Tibial nerve (tissue), 4 donors: ENCODE results near the gene ARFGAP1.

ENCODE experiments used
- EP300 ChIP-seq, 2 donors: sonication (generic); formaldehyde crosslinking; IDR thresholded peaks; one replicate each; pipeline ENCODE4 v1.6.1; 2017; ENCODE audit warnings: antibody characterized with exemption in 2 of 2, mild to moderate bottlenecking in 1 of 2
- POLR2A ChIP-seq, 2 donors: fragments of 450-650 bp; IDR thresholded peaks; one replicate each; pipeline ENCODE4 v1.6.1; 2017; ENCODE audit warnings: antibody characterized with exemption in 2 of 2, mild to moderate bottlenecking in 2 of 2, moderate library complexity in 2 of 2
- TF ChIP-seq, protein P1 (sequence below), 5 experiments: fragments of 200-600 bp in 3 of 5; fragments of 450-650 bp in 2 of 5; sonication (generic) in 3 of 5; IDR thresholded peaks; one replicate each; pipeline ENCODE4 v1.5.1; 2016 to 2019; ENCODE audit warnings: antibody characterized with exemption in 5 of 5, mild to moderate bottlenecking in 3 of 5, moderate library complexity in 2 of 5

GRCh38 chr20:63316502-63316921 is 43.9 kb downstream of the ARFGAP1 start:
- TF ChIP-seq POLR2A (IDR thresholded peaks at IDR 0.05): no peak
- TF ChIP-seq, protein P1, sequence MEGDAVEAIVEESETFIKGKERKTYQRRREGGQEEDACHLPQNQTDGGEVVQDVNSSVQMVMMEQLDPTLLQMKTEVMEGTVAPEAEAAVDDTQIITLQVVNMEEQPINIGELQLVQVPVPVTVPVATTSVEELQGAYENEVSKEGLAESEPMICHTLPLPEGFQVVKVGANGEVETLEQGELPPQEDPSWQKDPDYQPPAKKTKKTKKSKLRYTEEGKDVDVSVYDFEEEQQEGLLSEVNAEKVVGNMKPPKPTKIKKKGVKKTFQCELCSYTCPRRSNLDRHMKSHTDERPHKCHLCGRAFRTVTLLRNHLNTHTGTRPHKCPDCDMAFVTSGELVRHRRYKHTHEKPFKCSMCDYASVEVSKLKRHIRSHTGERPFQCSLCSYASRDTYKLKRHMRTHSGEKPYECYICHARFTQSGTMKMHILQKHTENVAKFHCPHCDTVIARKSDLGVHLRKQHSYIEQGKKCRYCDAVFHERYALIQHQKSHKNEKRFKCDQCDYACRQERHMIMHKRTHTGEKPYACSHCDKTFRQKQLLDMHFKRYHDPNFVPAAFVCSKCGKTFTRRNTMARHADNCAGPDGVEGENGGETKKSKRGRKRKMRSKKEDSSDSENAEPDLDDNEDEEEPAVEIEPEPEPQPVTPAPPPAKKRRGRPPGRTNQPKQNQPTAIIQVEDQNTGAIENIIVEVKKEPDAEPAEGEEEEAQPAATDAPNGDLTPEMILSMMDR (IDR thresholded peaks at IDR 0.05): no peak
- no peak for TF ChIP-seq EP300 (IDR thresholded peaks at IDR 0.05)
